NCI-H187 treated with DMSO at 0.1 percent for 48 hours (cell line): ENCODE measurements around the gene CLEC18A.
"Not testable (repeated sequence)": the region's sequence is repeated elsewhere in the genome, so short reads cannot be mapped to it uniquely, and the experiment has no call there.

Experiments used
- DNase-seq: peaks from one replicate; lab custom pipeline; 2025; lab: John Stamatoyannopoulos, UW

The CLEC18A gene

GRCh38 chr16:69952116-69952515, 982 bp downstream of the CLEC18A start:
- DNase-seq = not testable (repeated sequence)

- not testable (repeated sequence) for DNase-seq
Observed at GRCh38 chr16:69952572-69953355, 1.6 kb downstream of the CLEC18A start.

GRCh38 chr16:69954241-69954640, 3.1 kb downstream of the CLEC18A start:
- not testable (repeated sequence) for DNase-seq

- not testable (repeated sequence) for DNase-seq
Observed at GRCh38 chr16:69963312-69963711, 12.2 kb downstream of the CLEC18A start.

GRCh38 chr16:69964960-69965660, 14.0 kb downstream of the CLEC18A start:
- DNase-seq = not testable (repeated sequence)

- DNase-seq = not testable (repeated sequence)
Observed at GRCh38 chr16:69965661-69966054, 14.5 kb downstream of the CLEC18A start.

GRCh38 chr16:69967688-69968087, 16.6 kb downstream of the CLEC18A start:
- DNase-seq = not testable (repeated sequence)

- DNase-seq = not testable (repeated sequence)
Observed at GRCh38 chr16:69968125-69968524, 17.0 kb downstream of the CLEC18A start.

GRCh38 chr16:69969657-69970056, 18.5 kb downstream of the CLEC18A start:
- not testable (repeated sequence) for DNase-seq

GRCh38 chr16:69972120-69972519, 21.0 kb downstream of the CLEC18A start:
- DNase-seq = not testable (repeated sequence)

GRCh38 chr16:69972935-69973334, 21.8 kb downstream of the CLEC18A start:
- DNase-seq = not testable (repeated sequence)

GRCh38 chr16:69985196-69985595, 34.1 kb downstream of the CLEC18A start:
- DNase-seq = not testable (repeated sequence)

GRCh38 chr16:69997956-69998355, 46.8 kb downstream of the CLEC18A start:
- DNase-seq = not testable (repeated sequence)

GRCh38 chr16:69999801-70000200, 48.7 kb downstream of the CLEC18A start:
- not testable (repeated sequence) for DNase-seq

- DNase-seq = not testable (repeated sequence)
Observed at GRCh38 chr16:70003511-70003910, 52.4 kb downstream of the CLEC18A start.

- DNase-seq = not testable (repeated sequence)
Observed at GRCh38 chr16:70008604-70009003, 57.5 kb downstream of the CLEC18A start.

GRCh38 chr16:70010615-70011014, 59.5 kb downstream of the CLEC18A start:
- not testable (repeated sequence) for DNase-seq

- DNase-seq = not testable (repeated sequence)
Observed at GRCh38 chr16:70011120-70011519, 60.0 kb downstream of the CLEC18A start.

- DNase-seq = not testable (repeated sequence)
Observed at GRCh38 chr16:70012354-70012753, 61.2 kb downstream of the CLEC18A start.

- not testable (repeated sequence) for DNase-seq
Observed at GRCh38 chr16:70012951-70013350, 61.8 kb downstream of the CLEC18A start.
